Chondrocyte (in vitro differentiated cells): ENCODE measurements around the gene MAML1. TPM values are rescaled to one million over a fixed set of nuclear protein-coding genes. Genes with fewer than 3 reads are reported as not detected.
A peak's percentile ranks its signal among the peaks of the same experiment; 100 is the strongest.
"Not testable (repeated sequence)": the region's sequence is repeated elsewhere in the genome, so short reads cannot be mapped to it uniquely, and the experiment has no call there.

Source experiments
- DNase-seq: peaks from one replicate; pipeline ENCODE4 v3.0.0; 2021; ENCODE audit warnings: mixed read lengths, low spot score
- H3K27ac Mint-ChIP-seq: one replicate; pipeline ENCODE4 v1.8.0; 2021; ENCODE audit warnings: mild to moderate bottlenecking, moderate library complexity, mixed read lengths; ENCODE audit not compliant: unreplicated experiment
- H3K27me3 Mint-ChIP-seq: 2 replicates; pipeline ENCODE4 v1.8.0; 2021; ENCODE audit warnings: low read depth, mixed read lengths
- H3K36me3 Mint-ChIP-seq: 2 replicates; pipeline ENCODE4 v1.8.0; 2021; ENCODE audit warnings: low read depth, mixed read lengths
- H3K4me1 Mint-ChIP-seq: 2 replicates; pipeline ENCODE4 v1.8.0; 2021; ENCODE audit warnings: low read depth, mild to moderate bottlenecking, mixed read lengths
- H3K4me3 Mint-ChIP-seq: one replicate; pipeline ENCODE4 v1.8.0; 2021; ENCODE audit warnings: mild to moderate bottlenecking, moderate library complexity, mixed read lengths; ENCODE audit not compliant: unreplicated experiment
- H3K9me3 Mint-ChIP-seq: 2 replicates; pipeline ENCODE4 v1.8.0; 2021; ENCODE audit warnings: low read depth, mixed read lengths
- CTCF ChIP-seq: fragments of 200-600 bp; sonication (generic); IDR thresholded peaks from 2 replicates; pipeline ENCODE4 v1.5.0; 2021; ENCODE audit warnings: antibody characterized with exemption, mild to moderate bottlenecking, moderate library complexity
- total RNA-seq: library from RNA; stranded (reverse); gene quantifications from 3 replicates; pipeline ENCODE4 v1.2.1, GENCODE V29; 2021

Gene MAML1
- total RNA-seq, 1 donor from 2014 or later = 29.9 TPM

GRCh38 chr5:179733772-179734126 lies 1.1 kb downstream of the MAML1 start:
- DNase-seq = no peak
- Mint-ChIP-seq H3K9me3 (no peaks in the 10 kb centered on the region), H3K27me3 (no peaks in the 10 kb centered on the region), H3K36me3 (peaks cover 3% of the 10 kb centered on the region), H3K4me3 (peak overlapping the region; percentile 92), H3K4me1 (peaks cover 55% of the 10 kb centered on the region), H3K27ac (peak overlapping the region; percentile 97)
- TF ChIP-seq CTCF = no peak

GRCh38 chr5:179734536-179735164 lies 2.0 kb downstream of the MAML1 start:
- no peak for TF ChIP-seq CTCF
- H3K27ac Mint-ChIP-seq = peak overlapping the region; percentile 97
- no peaks in the 10 kb centered on the region for H3K36me3 Mint-ChIP-seq

GRCh38 chr5:179738742-179739141 lies 6.1 kb downstream of the MAML1 start:
- H3K36me3 Mint-ChIP-seq = peaks cover 2% of the 10 kb centered on the region
- no peak for DNase-seq
- H3K27ac Mint-ChIP-seq = peak overlapping the region; percentile 33
- H3K4me3 Mint-ChIP-seq = no peak overlapping the region
- H3K9me3 Mint-ChIP-seq = no peaks in the 10 kb centered on the region
- H3K4me1 Mint-ChIP-seq = peaks cover 50% of the 10 kb centered on the region
- TF ChIP-seq CTCF = no peak
- no peaks in the 10 kb centered on the region for H3K27me3 Mint-ChIP-seq

More at GRCh38 chr5:179734536-179735164, 2.0 kb downstream of the MAML1 start:
- H3K27me3 Mint-ChIP-seq = no peaks in the 10 kb centered on the region
- peak overlapping the region; percentile 92 for H3K4me3 Mint-ChIP-seq
- H3K4me1 Mint-ChIP-seq = peaks cover 60% of the 10 kb centered on the region
- no peak for DNase-seq
- no peaks in the 10 kb centered on the region for H3K9me3 Mint-ChIP-seq

- H3K4me3 Mint-ChIP-seq = not testable (repeated sequence)
Observed at GRCh38 chr5:179744106-179744505, 11.5 kb downstream of the MAML1 start.

GRCh38 chr5:179746872-179747271 lies 14.2 kb downstream of the MAML1 start:
- no peak for DNase-seq
- no peak for TF ChIP-seq CTCF
- H3K36me3 Mint-ChIP-seq = peaks cover 2% of the 10 kb centered on the region
- no peaks in the 10 kb centered on the region for H3K27me3 Mint-ChIP-seq
- peaks cover 10% of the 10 kb centered on the region for H3K4me1 Mint-ChIP-seq
- H3K9me3 Mint-ChIP-seq = no peaks in the 10 kb centered on the region
- H3K27ac Mint-ChIP-seq = no peak overlapping the region
- H3K4me3 Mint-ChIP-seq = no peak overlapping the region

More at GRCh38 chr5:179744106-179744505, 11.5 kb downstream of the MAML1 start:
- not testable (repeated sequence) for H3K36me3 Mint-ChIP-seq, H3K9me3 Mint-ChIP-seq, DNase-seq, H3K27me3 Mint-ChIP-seq
- H3K27ac Mint-ChIP-seq = peak overlapping the region; percentile 45
- peaks cover 20% of the 10 kb centered on the region for H3K4me1 Mint-ChIP-seq

- peaks cover 2% of the 10 kb centered on the region for H3K36me3 Mint-ChIP-seq
- no peak for DNase-seq
- TF ChIP-seq CTCF = no peak
- H3K27me3 Mint-ChIP-seq = no peaks in the 10 kb centered on the region
- H3K27ac Mint-ChIP-seq = no peak overlapping the region
- H3K9me3 Mint-ChIP-seq = no peaks in the 10 kb centered on the region
- no peak overlapping the region for H3K4me3 Mint-ChIP-seq
- H3K4me1 Mint-ChIP-seq = peaks cover 10% of the 10 kb centered on the region
Observed at GRCh38 chr5:179747811-179748210, 15.2 kb downstream of the MAML1 start.
